Endothelial cell of umbilical vein (primary cell): ENCODE measurements around the gene TMC2.

ENCODE experiments used
- GATA2 ChIP-seq: IDR thresholded peaks from 2 replicates; pipeline ENCODE4 v1.7.0; 2011; ENCODE audit warnings: low read depth, mild to moderate bottlenecking, moderate library complexity, mixed read lengths, low read length; ENCODE audit not compliant: insufficient read length, insufficient read depth
- JUN ChIP-seq: IDR thresholded peaks from 2 replicates; pipeline ENCODE4 v1.6.1; 2011; ENCODE audit warnings: borderline replicate concordance, low read depth; ENCODE audit not compliant: insufficient read length, insufficient read depth
- TF ChIP-seq, protein P1 (sequence below), 2 donors: IDR thresholded peaks; 1 replicate in 1 of 2; 2 replicates in 1 of 2; pipeline ENCODE4 v1.5.1; 2011; ENCODE audit warnings: low read length in 2 of 2, mild to moderate bottlenecking in 2 of 2, moderate library complexity in 2 of 2, control low read depth in 1 of 2, inconsistent platforms in 1 of 2, low read depth in 1 of 2; ENCODE audit not compliant: insufficient read depth in 1 of 2; ENCODE audit errors: extremely low read depth in 1 of 2

DNA sequence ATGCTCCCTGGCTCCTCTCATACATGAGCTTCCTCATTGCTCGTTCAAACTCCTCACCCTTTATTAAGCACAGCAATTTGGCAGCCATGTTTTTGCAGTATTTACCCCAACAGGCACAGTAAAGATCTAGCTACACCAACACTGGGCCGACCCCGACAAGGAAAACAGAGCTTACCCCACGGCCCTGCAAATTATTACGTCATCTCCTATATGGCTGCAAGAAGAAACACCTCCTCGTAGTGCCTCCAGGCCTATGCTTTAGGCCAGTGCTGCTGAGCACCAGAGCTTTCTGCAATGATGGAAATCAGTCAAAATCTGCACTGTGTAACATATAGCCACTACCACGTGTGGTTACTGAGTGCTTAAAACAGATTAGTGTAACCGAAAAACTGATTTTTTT is 26.7 kb downstream of the TMC2 start:
- TF ChIP-seq GATA2 (no peak), JUN (no peak)
- TF ChIP-seq, protein P1, sequence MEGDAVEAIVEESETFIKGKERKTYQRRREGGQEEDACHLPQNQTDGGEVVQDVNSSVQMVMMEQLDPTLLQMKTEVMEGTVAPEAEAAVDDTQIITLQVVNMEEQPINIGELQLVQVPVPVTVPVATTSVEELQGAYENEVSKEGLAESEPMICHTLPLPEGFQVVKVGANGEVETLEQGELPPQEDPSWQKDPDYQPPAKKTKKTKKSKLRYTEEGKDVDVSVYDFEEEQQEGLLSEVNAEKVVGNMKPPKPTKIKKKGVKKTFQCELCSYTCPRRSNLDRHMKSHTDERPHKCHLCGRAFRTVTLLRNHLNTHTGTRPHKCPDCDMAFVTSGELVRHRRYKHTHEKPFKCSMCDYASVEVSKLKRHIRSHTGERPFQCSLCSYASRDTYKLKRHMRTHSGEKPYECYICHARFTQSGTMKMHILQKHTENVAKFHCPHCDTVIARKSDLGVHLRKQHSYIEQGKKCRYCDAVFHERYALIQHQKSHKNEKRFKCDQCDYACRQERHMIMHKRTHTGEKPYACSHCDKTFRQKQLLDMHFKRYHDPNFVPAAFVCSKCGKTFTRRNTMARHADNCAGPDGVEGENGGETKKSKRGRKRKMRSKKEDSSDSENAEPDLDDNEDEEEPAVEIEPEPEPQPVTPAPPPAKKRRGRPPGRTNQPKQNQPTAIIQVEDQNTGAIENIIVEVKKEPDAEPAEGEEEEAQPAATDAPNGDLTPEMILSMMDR (IDR thresholded peaks at IDR 0.05; ENCODE audit: extremely low read depth in 1 of 2, insufficient read depth in 1 of 2, low read depth in 1 of 2, low read length in 2 of 2), result no peak
